D341Med (cell line): ENCODE measurements around the gene SLITRK2.

ENCODE experiments used
- DNase-seq: peaks from one replicate; pipeline ENCODE4 v3.0.0; 2012; ENCODE audit warnings: low spot score

Gene SLITRK2

GRCh38 chrX:145856181-145856580 is 38.6 kb downstream of the SLITRK2 start:
- no peak for DNase-seq

GRCh38 chrX:145861818-145862217 is 44.2 kb downstream of the SLITRK2 start:
- no peak for DNase-seq

GRCh38 chrX:145865082-145865481 is 47.5 kb downstream of the SLITRK2 start:
- DNase-seq, result no peak
